GM18951 (cell line): ENCODE results near the gene ABCB9.

Experiments used
- POLR2A ChIP-seq: IDR thresholded peaks from 4 replicates; pipeline ENCODE4 v1.6.1; 2011; ENCODE audit warnings: mild to moderate bottlenecking; ENCODE audit not compliant: insufficient read length, insufficient read depth; ENCODE audit errors: extremely low read depth
- in situ Hi-C: fragments of 300-500 bp; cut with MboI; formaldehyde crosslinking; loops from one replicate; pipeline ENCODE4 v1.12.0; 2022; ENCODE audit warnings: low sequenced_read_pairs, mixed read lengths, inconsistent platforms; ENCODE audit not compliant: unreplicated experiment

Gene ABCB9

GRCh38 chr12:122974274-122974891 lies 8.1 kb upstream of the ABCB9 start:
- in situ Hi-C loops, result no loop called here
- TF ChIP-seq POLR2A, result peak; percentile 52

GRCh38 chr12:122969676-122970075 lies 3.4 kb upstream of the ABCB9 start:
- in situ Hi-C loops, result no loop called here

GRCh38 chr12:122968104-122968503 lies 1.8 kb upstream of the ABCB9 start:
- in situ Hi-C loops, result no loop called here
- no peak for TF ChIP-seq POLR2A

More at GRCh38 chr12:122969676-122970075, 3.4 kb upstream of the ABCB9 start:
- TF ChIP-seq POLR2A, result no peak

- in situ Hi-C loops, result no loop called here
- no peak for TF ChIP-seq POLR2A
Observed at GRCh38 chr12:122966743-122967550, 684 bp upstream of the ABCB9 start.

- in situ Hi-C loops, result no loop called here
- TF ChIP-seq POLR2A, result no peak
Observed at GRCh38 chr12:122965321-122965751, 927 bp downstream of the ABCB9 start.

- in situ Hi-C loops, result no loop called here
- TF ChIP-seq POLR2A, result no peak
Observed at GRCh38 chr12:122964439-122965257, 1.6 kb downstream of the ABCB9 start.

- in situ Hi-C loops, result no loop called here
- TF ChIP-seq POLR2A, result no peak
Observed at GRCh38 chr12:122963941-122964265, 2.4 kb downstream of the ABCB9 start.

GRCh38 chr12:122961531-122962329 lies 4.5 kb downstream of the ABCB9 start:
- no peak for TF ChIP-seq POLR2A
- in situ Hi-C loops, result no loop called here

GRCh38 chr12:122960193-122960569 lies 6.1 kb downstream of the ABCB9 start:
- TF ChIP-seq POLR2A, result no peak
- in situ Hi-C loops, result no loop called here

- TF ChIP-seq POLR2A, result no peak
- in situ Hi-C loops, result loop anchor here (10.0 kb wide), 1 partner anchor 105 kb away; no protein-coding TSS in a partner anchor
Observed at GRCh38 chr12:122959566-122960192, 6.6 kb downstream of the ABCB9 start.

- no peak for TF ChIP-seq POLR2A
- in situ Hi-C loops, result loop anchor here (10.0 kb wide), 1 partner anchor 104 kb away; no protein-coding TSS in a partner anchor
Observed at GRCh38 chr12:122958198-122958888, 7.9 kb downstream of the ABCB9 start.

- in situ Hi-C loops, result loop anchor here (10.0 kb wide), 1 partner anchor 101 kb away; no protein-coding TSS in a partner anchor
- no peak for TF ChIP-seq POLR2A
Observed at GRCh38 chr12:122956035-122956434, 10.2 kb downstream of the ABCB9 start.
